ENCODE results near the gene HMBS. TPM values are rescaled to one million over a fixed set of nuclear protein-coding genes. Genes with fewer than 3 reads are reported as not detected.
A peak's percentile ranks its signal among the peaks of the same experiment; 100 is the strongest.

The HMBS gene
- total and polyA plus RNA-seq, 2 experiments from 2014 or later = 5.1 to 46.1 TPM

GRCh38 chr11:119091966-119092879, 7.5 kb downstream of the HMBS start:
- H4K20me1 ChIP-seq (ENCODE audit: insufficient read depth) = no peaks in the 10 kb centered on the region
- 79 to 81% methylated on average over 13 of the region's 13 CpGs for WGBS, 2 experiments (ENCODE audit: low coverage in 1 of 2, low lambda C conversion rate in 2 of 2, missing lambda C conversion rate in 2 of 2)
- peak overlapping the region; percentile 87 for H3K9ac ChIP-seq
- no peaks in the 10 kb centered on the region for H3K27me3 ChIP-seq (replicated peaks; ENCODE audit: insufficient read depth)
- in situ Hi-C loops (cut with MboI) = no loop called here
- peaks cover 22% of the 10 kb centered on the region for H3F3A ChIP-seq (ENCODE audit: insufficient read depth)
- peaks cover 51% of the 10 kb centered on the region for H3K79me2 ChIP-seq (ENCODE audit: insufficient read depth)
- peak overlapping the region; percentile 89 for H3K4me3 ChIP-seq
- no peak overlapping the region for H3K27ac ChIP-seq
- H2AFZ ChIP-seq = no peak overlapping the region
- H3K4me1 ChIP-seq (ENCODE audit: insufficient read depth) = peaks cover 18% of the 10 kb centered on the region
- DNase-seq = peak; percentile 8
- no peaks in the 10 kb centered on the region for H3K9me2 ChIP-seq (ENCODE audit: insufficient read depth)
- TF ChIP-seq EZH2phosphoT487 (IDR thresholded peaks at IDR 0.05; ENCODE audit: insufficient read depth, low read depth) (no peak), EZH2 (IDR thresholded peaks at IDR 0.05; ENCODE audit: insufficient read depth, poor library complexity, severe bottlenecking) (no peak)
- H3K9me3 ChIP-seq (ENCODE audit: low read depth) = no peaks in the 10 kb centered on the region
- peaks cover 5% of the 10 kb centered on the region; the same call in 1 of the 2 replicates for H3K36me3 ChIP-seq (ENCODE audit: low read depth)
- peak overlapping the region; percentile 98 for H3K4me2 ChIP-seq (ENCODE audit: unreplicated experiment)

DNA sequence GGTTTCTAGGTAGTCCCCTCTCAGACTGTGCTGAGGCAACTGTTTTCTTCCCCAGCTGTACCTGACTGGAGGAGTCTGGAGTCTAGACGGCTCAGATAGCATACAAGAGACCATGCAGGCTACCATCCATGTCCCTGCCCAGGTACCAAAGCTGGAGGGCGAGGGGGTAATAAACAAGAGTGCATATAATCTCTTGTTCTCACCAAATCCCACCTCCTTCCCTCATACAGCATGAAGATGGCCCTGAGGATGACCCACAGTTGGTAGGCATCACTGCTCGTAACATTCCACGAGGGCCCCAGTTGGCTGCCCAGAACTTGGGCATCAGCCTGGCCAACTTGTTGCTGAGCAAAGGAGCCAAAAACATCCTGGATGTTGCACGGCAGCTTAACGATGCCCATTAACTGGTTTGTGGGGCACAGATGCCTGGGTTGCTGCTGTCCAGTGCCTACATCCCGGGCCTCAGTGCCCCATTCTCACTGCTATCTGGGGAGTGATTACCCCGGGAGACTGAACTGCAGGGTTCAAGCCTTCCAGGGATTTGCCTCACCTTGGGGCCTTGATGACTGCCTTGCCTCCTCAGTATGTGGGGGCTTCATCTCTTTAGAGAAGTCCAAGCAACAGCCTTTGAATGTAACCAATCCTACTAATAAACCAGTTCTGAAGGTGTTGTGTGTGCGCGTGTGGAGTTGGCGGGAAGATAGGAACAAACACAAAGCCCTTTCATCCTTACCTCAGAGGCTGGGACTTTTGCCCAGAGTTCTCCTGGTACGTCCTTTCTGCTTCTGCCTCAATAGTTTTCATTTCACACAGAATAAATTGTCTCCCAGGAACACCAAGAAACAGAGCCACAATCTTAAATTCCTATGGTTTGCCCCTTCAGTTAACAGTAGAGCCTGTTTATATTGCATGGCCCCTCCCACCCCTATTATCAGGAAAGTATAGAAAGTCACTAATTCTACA, 8.5 kb downstream of the HMBS start:
- H3K4me1 ChIP-seq (ENCODE audit: insufficient read depth) = peaks cover 18% of the 10 kb centered on the region
- peak overlapping the region; percentile 89 for H3K4me3 ChIP-seq
- H3K27ac ChIP-seq = peak overlapping the region; percentile 68
- DNase-seq = peak; percentile 41
- peaks cover 46% of the 10 kb centered on the region for H3K79me2 ChIP-seq (ENCODE audit: insufficient read depth)
- H3K9ac ChIP-seq = peak overlapping the region; percentile 87
- TF ChIP-seq EZH2 (IDR thresholded peaks at IDR 0.05; ENCODE audit: insufficient read depth, poor library complexity, severe bottlenecking) = no peak
- no peak for TF ChIP-seq EZH2phosphoT487 (IDR thresholded peaks at IDR 0.05; ENCODE audit: insufficient read depth, low read depth)
- H4K20me1 ChIP-seq (ENCODE audit: insufficient read depth) = no peaks in the 10 kb centered on the region
- H3K27me3 ChIP-seq (replicated peaks; ENCODE audit: insufficient read depth) = no peaks in the 10 kb centered on the region
- H3K9me3 ChIP-seq (ENCODE audit: low read depth) = no peaks in the 10 kb centered on the region
- WGBS, 2 experiments (ENCODE audit: low coverage in 1 of 2, low lambda C conversion rate in 2 of 2, missing lambda C conversion rate in 2 of 2) = 53 to 57% methylated on average over 12 of the region's 12 CpGs
- in situ Hi-C loops (cut with MboI) = no loop called here
- peaks cover 10% of the 10 kb centered on the region; the same call in 1 of the 2 replicates for H3K36me3 ChIP-seq (ENCODE audit: low read depth)
- peak overlapping the region; percentile 30; the same call in 1 of the 2 replicates for H2AFZ ChIP-seq
- H3F3A ChIP-seq (ENCODE audit: insufficient read depth) = peaks cover 22% of the 10 kb centered on the region
- H3K4me2 ChIP-seq (ENCODE audit: unreplicated experiment) = peak overlapping the region; percentile 98
- H3K9me2 ChIP-seq (ENCODE audit: insufficient read depth) = no peaks in the 10 kb centered on the region

- Histone ChIP-seq H2AFZ (peak overlapping the region; percentile 30), H3K4me2 (ENCODE audit: unreplicated experiment) (peak overlapping the region; percentile 98), H4K20me1 (ENCODE audit: insufficient read depth) (no peaks in the 10 kb centered on the region), H3K9me2 (ENCODE audit: insufficient read depth) (no peaks in the 10 kb centered on the region), H3K9ac (peak overlapping the region; percentile 87), H3K36me3 (ENCODE audit: low read depth) (peaks cover 10% of the 10 kb centered on the region; the same call in 1 of the 2 replicates), H3K9me3 (ENCODE audit: low read depth) (no peaks in the 10 kb centered on the region), H3K4me1 (ENCODE audit: insufficient read depth) (peaks cover 18% of the 10 kb centered on the region), H3K79me2 (ENCODE audit: insufficient read depth) (peaks cover 51% of the 10 kb centered on the region), H3K4me3 (peak overlapping the region; percentile 89), H3K27me3 (replicated peaks; ENCODE audit: insufficient read depth) (no peaks in the 10 kb centered on the region), H3K27ac (peak overlapping the region; percentile 68), H3F3A (ENCODE audit: insufficient read depth) (peaks cover 22% of the 10 kb centered on the region)
- in situ Hi-C loops (cut with MboI) = no loop called here
- WGBS, 2 experiments (ENCODE audit: low coverage in 1 of 2, low lambda C conversion rate in 2 of 2, missing lambda C conversion rate in 2 of 2) = 0 to 1% methylated on average over 64 to 66 of the region's 81 CpGs
- peak; percentile 68 for DNase-seq
- TF ChIP-seq EZH2phosphoT487 (IDR thresholded peaks at IDR 0.05; ENCODE audit: insufficient read depth, low read depth) = no peak
- TF ChIP-seq EZH2 (IDR thresholded peaks at IDR 0.05; ENCODE audit: insufficient read depth, poor library complexity, severe bottlenecking) = no peak
Measured at GRCh38 chr11:119093942-119094815, 9.5 kb downstream of the HMBS start.

Data from GM23248 (cell line).